Epidermal melanocyte (primary cell): ENCODE data around the gene GDPD4.
"Not testable (repeated sequence)": the region's sequence is repeated elsewhere in the genome, so short reads cannot be mapped to it uniquely, and the experiment has no call there.

Source experiments
- DNase-seq: peaks from one replicate; pipeline ENCODE4 v3.0.0; 2011; ENCODE audit warnings: low spot score; ENCODE audit not compliant: insufficient read length

Gene GDPD4

DNA sequence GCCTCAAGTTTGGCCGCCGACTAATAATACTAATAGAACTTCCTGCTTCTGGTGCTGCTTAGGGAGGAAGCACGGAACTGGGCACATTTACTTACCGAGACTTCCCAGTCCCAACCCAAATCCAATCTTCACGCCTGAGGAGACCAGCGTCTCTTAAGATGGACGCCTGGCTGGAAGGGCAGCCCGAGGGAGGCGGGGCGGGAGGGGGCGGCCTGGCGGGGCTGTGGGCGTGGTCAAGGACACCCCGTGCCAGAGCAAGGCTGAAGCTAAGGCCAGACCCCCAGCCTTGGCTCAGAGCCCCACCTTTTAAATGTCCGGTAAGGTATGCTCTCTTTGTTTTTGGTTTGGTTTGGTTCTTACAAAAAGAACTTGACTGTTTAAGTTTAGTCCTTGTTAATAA, at the start of gene GDPD4:
GDPD4 (minus strand) TSS at position 177 of the 400 bp plus-strand sequence. CDS start 16,549 bp downstream, outside the sequence.
- no peak for DNase-seq

DNA sequence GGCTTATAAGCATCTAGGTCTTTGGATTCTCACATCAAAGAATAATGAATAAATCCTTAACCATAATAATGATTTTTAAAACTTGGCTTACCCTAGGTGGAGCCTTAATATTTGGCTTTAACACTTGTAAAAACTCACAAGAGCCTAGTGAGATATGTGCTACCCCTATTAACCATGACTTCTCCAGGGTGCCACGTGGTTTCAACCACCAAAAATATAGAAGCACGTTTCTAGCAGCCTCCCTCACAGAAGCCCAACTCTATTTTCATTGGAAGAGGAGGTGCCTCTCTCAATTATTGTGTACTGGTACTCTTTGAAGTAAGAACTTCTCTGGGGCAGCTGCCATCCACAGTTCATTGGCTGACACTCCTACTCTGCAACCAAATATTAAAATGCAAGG, 46.5 kb upstream of the GDPD4 start:
- DNase-seq, result no peak

- no peak for DNase-seq
Measured at GRCh38 chr11:77346906-77347603, 45.6 kb upstream of the GDPD4 start.

- DNase-seq, result no peak
Measured at GRCh38 chr11:77345621-77346020, 44.1 kb upstream of the GDPD4 start.

GRCh38 chr11:77340501-77340900, 39.0 kb upstream of the GDPD4 start:
- no peak for DNase-seq

DNA sequence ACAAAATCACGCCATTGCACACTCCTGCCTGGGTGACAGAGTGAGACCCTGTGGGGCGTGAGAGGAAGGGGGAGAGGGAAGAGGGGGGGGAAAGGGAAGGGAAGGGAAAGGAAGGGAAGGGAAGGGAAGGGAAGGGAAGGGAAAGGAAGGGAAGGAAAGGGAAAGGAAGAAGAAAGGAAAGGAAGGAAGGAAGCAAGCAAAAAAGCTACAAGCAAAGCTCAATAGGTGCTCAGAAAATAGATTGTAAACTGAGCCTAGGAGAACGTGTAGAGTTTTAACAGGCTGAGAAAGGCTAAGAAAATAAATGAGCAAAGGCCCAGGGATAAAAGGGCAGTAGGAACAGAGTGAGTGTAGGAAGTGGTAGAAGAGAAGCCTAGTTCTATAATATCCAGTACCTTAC, 30.8 kb upstream of the GDPD4 start:
- no peak for DNase-seq

DNA sequence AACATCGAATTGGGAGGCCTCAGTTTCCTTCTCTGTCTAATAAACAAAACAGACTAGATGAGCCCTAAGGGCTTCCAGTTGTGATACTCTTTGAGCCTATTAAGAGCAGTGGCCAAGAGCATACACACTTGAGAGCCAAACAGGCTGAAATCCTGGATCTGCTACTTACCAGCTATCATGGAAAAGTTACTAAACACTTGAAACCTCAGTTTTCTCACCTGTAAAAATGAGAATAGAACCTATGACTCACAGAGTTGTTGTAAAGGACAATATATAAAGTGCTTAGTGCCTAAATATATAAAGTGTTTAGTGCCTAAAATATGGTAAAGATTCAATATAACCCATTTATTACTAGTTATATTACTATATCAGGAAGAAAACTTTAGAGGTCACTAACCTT, 23.7 kb upstream of the GDPD4 start:
- no peak for DNase-seq

DNA sequence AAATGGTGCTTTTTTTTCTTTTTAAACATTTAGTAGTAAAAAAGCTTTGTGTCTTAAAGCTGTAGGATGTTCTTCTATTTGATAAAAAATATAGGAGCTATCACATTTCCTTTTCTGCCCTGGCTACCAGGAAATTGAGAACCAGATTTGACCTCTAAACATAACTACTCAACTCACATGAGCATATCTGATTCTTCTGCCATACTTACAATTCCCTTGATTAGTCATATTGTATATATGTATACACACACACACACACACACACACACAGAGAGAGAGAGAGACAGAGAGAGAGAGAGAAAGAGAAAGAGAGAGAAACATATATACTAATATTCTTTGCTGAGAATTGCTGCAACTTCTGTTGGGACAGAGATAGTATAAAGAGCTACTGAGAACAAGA, 23.0 kb upstream of the GDPD4 start:
- DNase-seq, result no peak

DNA sequence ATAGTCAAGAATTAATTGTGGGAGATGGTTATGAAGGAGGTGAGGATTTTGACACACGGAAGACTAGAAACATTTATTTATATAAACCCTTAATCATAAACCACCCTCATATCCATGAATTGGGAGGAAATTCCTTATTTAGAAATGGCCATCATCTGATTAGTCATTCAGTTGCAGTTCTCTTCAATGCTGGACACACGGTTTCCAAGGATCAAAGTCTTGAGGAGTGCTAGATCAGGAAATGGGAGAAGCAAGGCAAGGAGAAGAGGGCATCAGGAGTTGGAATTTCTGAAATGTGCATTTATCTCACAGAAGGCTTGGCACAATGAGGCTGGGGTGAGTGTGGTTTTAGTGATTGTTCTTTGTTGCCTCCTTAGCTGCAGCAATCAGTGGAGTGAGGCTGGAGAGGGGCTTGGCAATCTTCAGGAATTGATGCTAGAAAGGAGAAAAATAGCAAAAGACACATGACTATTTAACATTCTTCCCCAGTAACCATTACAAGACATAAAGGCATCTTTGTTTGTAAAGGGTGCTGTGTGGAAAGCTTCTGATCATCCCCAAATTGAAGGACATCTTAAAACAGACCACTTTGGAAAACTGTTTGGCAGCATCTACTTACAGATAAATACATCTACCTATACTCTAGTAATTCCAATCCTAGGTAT, 21.6 kb upstream of the GDPD4 start:
- DNase-seq, result no peak

- no peak for DNase-seq
Measured at GRCh38 chr11:77322506-77322905, 21.0 kb upstream of the GDPD4 start.

- DNase-seq, result no peak
Measured at GRCh38 chr11:77320351-77320750, 18.9 kb upstream of the GDPD4 start.

DNA sequence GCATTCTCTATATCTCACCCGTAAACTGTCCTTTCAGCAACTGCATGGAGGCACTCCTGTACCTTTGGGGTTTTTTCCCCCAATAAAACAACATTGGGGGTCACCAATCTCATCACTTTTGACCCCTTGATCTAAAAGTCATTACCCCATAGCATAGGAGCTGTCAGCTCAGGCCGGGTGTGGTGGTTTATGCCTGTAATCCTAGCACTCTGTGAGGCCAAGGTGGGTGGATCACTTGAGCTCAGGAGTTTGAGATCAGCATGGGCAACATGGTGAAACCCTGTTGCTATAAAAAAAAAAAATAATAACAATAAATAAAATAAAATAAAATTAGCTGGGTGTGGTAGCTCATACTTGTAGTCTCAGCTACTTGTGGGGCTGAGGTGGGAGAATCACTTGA, 17.1 kb upstream of the GDPD4 start:
- DNase-seq, result no peak

- DNase-seq, result no peak
Measured at GRCh38 chr11:77316733-77317342, 15.4 kb upstream of the GDPD4 start.

GRCh38 chr11:77312107-77312506, 10.6 kb upstream of the GDPD4 start:
- DNase-seq, result no peak

GRCh38 chr11:77311701-77312100, 10.2 kb upstream of the GDPD4 start:
- DNase-seq, result no peak

DNA sequence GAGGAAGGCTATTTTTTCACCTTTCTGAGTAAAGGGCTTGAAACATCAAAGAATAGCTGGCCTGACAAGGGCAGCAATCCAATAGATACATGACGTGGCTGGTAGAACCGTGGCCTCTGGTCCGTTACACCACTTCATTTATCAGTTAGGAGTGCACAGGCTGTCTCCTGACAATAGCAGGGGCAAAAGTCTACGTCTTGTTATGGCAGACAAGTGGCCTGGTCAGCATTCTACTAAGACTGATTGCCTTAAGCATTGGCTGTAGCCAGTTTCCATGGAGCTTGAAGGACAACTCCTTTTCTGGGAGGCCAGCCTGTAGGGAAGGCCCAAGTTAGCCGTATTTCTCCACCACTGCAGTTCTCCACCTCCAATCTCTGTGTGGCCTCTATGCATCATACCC, 9.2 kb upstream of the GDPD4 start:
- DNase-seq, result no peak

GRCh38 chr11:77309401-77310085, 8.1 kb upstream of the GDPD4 start:
- no peak for DNase-seq

- DNase-seq, result no peak
Measured at GRCh38 chr11:77308838-77309237, 7.4 kb upstream of the GDPD4 start.

DNA sequence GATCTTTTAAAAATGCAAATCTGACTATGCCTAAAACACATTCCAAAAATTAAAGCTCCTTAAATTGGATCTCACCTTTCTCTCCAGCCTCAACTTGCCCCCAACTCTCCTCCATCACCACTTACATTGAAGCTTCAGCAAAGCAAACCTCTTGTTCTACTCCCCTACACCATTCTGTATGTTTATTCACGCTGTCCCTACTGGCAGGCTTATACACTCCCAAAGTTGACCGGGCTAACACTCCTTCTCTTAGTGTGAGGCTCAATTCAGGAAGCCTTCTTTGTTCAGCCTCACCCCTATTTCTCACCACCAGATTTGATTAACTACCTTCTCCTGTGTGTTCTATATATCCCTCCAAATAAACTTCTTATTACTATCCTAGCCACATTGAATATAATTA, 1.8 kb upstream of the GDPD4 start:
- no peak for DNase-seq

DNA sequence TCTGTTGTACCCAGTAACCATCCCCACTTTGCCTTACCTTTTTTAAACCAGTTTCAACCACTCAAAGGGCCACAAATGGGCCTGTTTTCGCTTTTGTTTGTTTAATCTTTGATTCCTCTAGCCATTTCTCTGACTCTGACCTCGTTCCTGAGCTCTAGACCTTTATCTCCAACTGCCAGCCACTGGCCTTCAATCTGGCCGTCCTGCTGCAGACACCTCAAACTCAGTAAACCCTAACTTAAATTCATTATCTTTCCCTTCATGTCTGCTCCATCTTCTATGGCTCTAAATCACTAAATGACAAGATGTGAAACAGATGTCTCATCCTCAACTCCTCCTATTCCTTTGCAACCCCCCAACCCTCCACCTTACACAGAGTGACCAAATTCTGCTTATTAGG, 1.3 kb upstream of the GDPD4 start:
- DNase-seq, result no peak

- no peak for DNase-seq
Measured at GRCh38 chr11:77300695-77301094, 791 bp downstream of the GDPD4 start.

GRCh38 chr11:77300028-77300427, 1.5 kb downstream of the GDPD4 start:
- DNase-seq, result not testable (repeated sequence)
